ENCODE measurements around the gene NGF.

- TF ChIP-seq EP300 (IDR thresholded peaks at IDR 0.05) (no peak), CTCF (IDR thresholded peaks at IDR 0.05) (no peak), POLR2A (IDR thresholded peaks at IDR 0.05; ENCODE audit: low read depth) (no peak)
Observed at GRCh38 chr1:115266729-115267421, 71.2 kb downstream of the NGF start.
